Tibial artery (tissue), 4 donors: ENCODE measurements around the gene ABHD12B.
"Not testable (repeated sequence)": the region's sequence is repeated elsewhere in the genome, so short reads cannot be mapped to it uniquely, and the experiment has no call there.

Source experiments
- DNase-seq, 2 donors: peaks; one replicate each; pipeline ENCODE4 v3.0.0-alpha.2; 2019
- H3K27ac ChIP-seq, 2 donors: fragments of 200-600 bp; sonication (generic) in 1 of 2; 1 replicate in 1 of 2; 2 replicates in 1 of 2; pipeline ENCODE4 v1.5.1; 2018 to 2019; ENCODE audit warnings: mild to moderate bottlenecking in 1 of 2
- H3K27me3 ChIP-seq, 2 donors: fragments of 200-600 bp; sonication (generic) in 1 of 2; one replicate each; pipeline versions ENCODE4 v1.5.1 to v1.6.0; 2016 to 2019
- H3K36me3 ChIP-seq, 3 donors: fragments of 200-600 bp; sonication (generic) in 2 of 3; one replicate each; pipeline ENCODE4 v1.5.1; 2016 to 2019; ENCODE audit warnings: mild to moderate bottlenecking in 2 of 3
- H3K4me1 ChIP-seq, 4 donors: fragments of 200-600 bp; sonication (generic) in 2 of 4; 1 replicate in 3 of 4; 2 replicates in 1 of 4; pipeline ENCODE4 v1.5.1; 2016 to 2019
- H3K4me3 ChIP-seq, 2 donors: fragments of 200-600 bp; sonication (generic) in 1 of 2; 1 replicate in 1 of 2; 2 replicates in 1 of 2; pipeline ENCODE4 v1.5.1; 2018 to 2019; ENCODE audit warnings: mild to moderate bottlenecking in 2 of 2
- H3K9me3 ChIP-seq, 3 donors: fragments of 200-600 bp; sonication (generic) in 1 of 3; one replicate each; pipeline ENCODE4 v1.5.1; 2016 to 2019
- CTCF ChIP-seq, 2 experiments: fragments of 200-600 bp in 1 of 2; fragments of 450-650 bp in 1 of 2; IDR thresholded peaks; one replicate each; pipeline ENCODE4 v1.5.1; 2017 to 2019; ENCODE audit warnings: antibody characterized with exemption in 2 of 2, mild to moderate bottlenecking in 1 of 2, moderate library complexity in 1 of 2
- intact Hi-C: fragments of 100-400 bp; cut with DNase I; formaldehyde crosslinking; loops from one replicate; pipeline ENCODE4 v1.15.0; 2023; ENCODE audit warnings: low total_unique reads

ABHD12B gene

GRCh38 chr14:50887476-50887875, 15.6 kb downstream of the ABHD12B start:
- Histone ChIP-seq H3K27ac (no peak overlapping the region), H3K4me3 (no peak overlapping the region), H3K9me3 (no peaks in the 10 kb centered on the region), H3K36me3 (no peaks in the 10 kb centered on the region), H3K27me3 (no peaks in the 10 kb centered on the region), H3K4me1 (no peaks in the 10 kb centered on the region)
- no peak for DNase-seq
- TF ChIP-seq CTCF (IDR thresholded peaks at IDR 0.05): no peak
- intact Hi-C loops: no loop called here

- no peak for DNase-seq
- Histone ChIP-seq H3K9me3 (no peaks in the 10 kb centered on the region), H3K4me3 (no peak overlapping the region), H3K36me3 (no peaks in the 10 kb centered on the region), H3K4me1 (no peaks in the 10 kb centered on the region), H3K27me3 (no peaks in the 10 kb centered on the region), H3K27ac (no peak overlapping the region)
- intact Hi-C loops: no loop called here
- no peak for TF ChIP-seq CTCF (IDR thresholded peaks at IDR 0.05)
These were observed 20.4 kb downstream of the ABHD12B start for GRCh38 chr14:50892255-50892654.

GRCh38 chr14:50896421-50896820, 24.6 kb downstream of the ABHD12B start:
- H3K9me3 ChIP-seq, intact Hi-C loops, H3K36me3 ChIP-seq, H3K4me3 ChIP-seq, H3K4me1 ChIP-seq, DNase-seq, H3K27me3 ChIP-seq, H3K27ac ChIP-seq: not testable (repeated sequence)

GRCh38 chr14:50897005-50897404, 25.2 kb downstream of the ABHD12B start:
- H3K4me3 ChIP-seq, intact Hi-C loops, H3K27me3 ChIP-seq, DNase-seq, H3K27ac ChIP-seq, H3K36me3 ChIP-seq, H3K9me3 ChIP-seq, H3K4me1 ChIP-seq: not testable (repeated sequence)

- Histone ChIP-seq H3K4me1 (no peaks in the 10 kb centered on the region), H3K9me3 (no peaks in the 10 kb centered on the region), H3K27me3 (no peaks in the 10 kb centered on the region), H3K27ac (no peak overlapping the region), H3K36me3 (peaks cover 0 to 4% (median 0%) of the 10 kb centered on the region in 3 donors), H3K4me3 (no peak overlapping the region)
- TF ChIP-seq CTCF (IDR thresholded peaks at IDR 0.05): no peak
- intact Hi-C loops: no loop called here
- DNase-seq: no peak
These were observed 25.9 kb downstream of the ABHD12B start for GRCh38 chr14:50897658-50898175.

GRCh38 chr14:50901361-50901760, 29.5 kb downstream of the ABHD12B start:
- no peak for DNase-seq
- Histone ChIP-seq H3K27me3 (no peaks in the 10 kb centered on the region), H3K4me3 (no peak overlapping the region), H3K36me3 (peaks cover 13 to 23% (median 19%) of the 10 kb centered on the region in 3 donors), H3K27ac (no peak overlapping the region), H3K9me3 (no peaks in the 10 kb centered on the region), H3K4me1 (no peaks in the 10 kb centered on the region)
- intact Hi-C loops: no loop called here
- no peak for TF ChIP-seq CTCF (IDR thresholded peaks at IDR 0.05)

GRCh38 chr14:50904719-50905118, 32.9 kb downstream of the ABHD12B start:
- H3K4me1 ChIP-seq: no peaks in the 10 kb centered on the region
- intact Hi-C loops: no loop called here
- no peak for DNase-seq
- H3K27ac ChIP-seq: no peak overlapping the region
- no peaks in the 10 kb centered on the region for H3K9me3 ChIP-seq
- no peaks in the 10 kb centered on the region for H3K27me3 ChIP-seq
- no peak for TF ChIP-seq CTCF (IDR thresholded peaks at IDR 0.05)
- no peak overlapping the region for H3K4me3 ChIP-seq
- H3K36me3 ChIP-seq: peaks cover 43 to 50% (median 45%) of the 10 kb centered on the region in 3 donors
